ENCODE data around the gene PILRA. TPM values are rescaled to one million over a fixed set of nuclear protein-coding genes. Genes with fewer than 3 reads are reported as not detected.

PILRA gene
- polyA plus RNA-seq, 1 donor (not counting 4 experiments of a cell fraction or from before 2014, with no cell fraction given), result 0.33 TPM

DNA sequence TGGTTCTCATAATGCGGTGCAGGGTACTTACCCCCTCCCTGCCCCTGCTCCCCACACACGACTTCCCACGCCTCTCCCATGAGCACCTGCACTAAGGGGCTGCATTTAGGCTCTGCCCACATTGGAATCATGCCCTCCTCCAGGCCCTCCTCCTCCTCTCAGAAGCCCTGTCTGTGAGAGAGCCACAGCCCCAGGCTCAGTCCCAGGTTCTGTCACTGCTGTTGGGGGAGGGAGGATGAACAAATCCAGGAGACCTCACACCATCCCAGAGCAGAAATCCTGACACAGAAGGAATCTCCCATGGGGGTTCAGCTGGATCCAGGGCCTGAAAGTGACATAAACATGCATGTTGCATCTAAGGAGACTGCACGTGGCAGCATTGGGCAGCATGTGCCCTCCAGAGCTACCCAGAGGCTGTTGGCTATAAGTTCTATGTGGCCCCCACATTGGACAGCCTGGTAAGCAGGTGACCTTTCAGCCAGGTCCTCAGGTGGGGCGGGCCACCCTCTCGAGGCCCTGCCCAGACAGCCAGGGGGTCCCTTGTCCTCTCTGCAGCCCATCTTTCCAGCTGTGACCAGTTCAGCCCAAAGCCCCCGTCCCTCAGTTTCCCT is 1.6 kb upstream of the PILRA start:
- TF ChIP-seq, protein P1, sequence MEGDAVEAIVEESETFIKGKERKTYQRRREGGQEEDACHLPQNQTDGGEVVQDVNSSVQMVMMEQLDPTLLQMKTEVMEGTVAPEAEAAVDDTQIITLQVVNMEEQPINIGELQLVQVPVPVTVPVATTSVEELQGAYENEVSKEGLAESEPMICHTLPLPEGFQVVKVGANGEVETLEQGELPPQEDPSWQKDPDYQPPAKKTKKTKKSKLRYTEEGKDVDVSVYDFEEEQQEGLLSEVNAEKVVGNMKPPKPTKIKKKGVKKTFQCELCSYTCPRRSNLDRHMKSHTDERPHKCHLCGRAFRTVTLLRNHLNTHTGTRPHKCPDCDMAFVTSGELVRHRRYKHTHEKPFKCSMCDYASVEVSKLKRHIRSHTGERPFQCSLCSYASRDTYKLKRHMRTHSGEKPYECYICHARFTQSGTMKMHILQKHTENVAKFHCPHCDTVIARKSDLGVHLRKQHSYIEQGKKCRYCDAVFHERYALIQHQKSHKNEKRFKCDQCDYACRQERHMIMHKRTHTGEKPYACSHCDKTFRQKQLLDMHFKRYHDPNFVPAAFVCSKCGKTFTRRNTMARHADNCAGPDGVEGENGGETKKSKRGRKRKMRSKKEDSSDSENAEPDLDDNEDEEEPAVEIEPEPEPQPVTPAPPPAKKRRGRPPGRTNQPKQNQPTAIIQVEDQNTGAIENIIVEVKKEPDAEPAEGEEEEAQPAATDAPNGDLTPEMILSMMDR (optimal IDR thresholded peaks at IDR 0.05 in 1 of 3, IDR thresholded peaks at IDR 0.05 in 1 of 3, conservative IDR thresholded peaks at IDR 0.05 in 1 of 3; ENCODE audit: extremely low read depth in 1 of 3, insufficient read depth in 2 of 3, low read length in 3 of 3), result no peak
- TF ChIP-seq EZH2 (IDR thresholded peaks at IDR 0.05; ENCODE audit: low read length), result no peak
- H3K9me1 ChIP-seq (ENCODE audit: control insufficient read depth, extremely low read depth, insufficient read depth, low read length), result no peaks in the 10 kb centered on the region
- H3K4me3 ChIP-seq (ENCODE audit: control insufficient read depth in 2 of 3, extremely low read depth in 1 of 3, insufficient read depth in 2 of 3, low read depth in 1 of 3, low read length in 3 of 3), result no peak overlapping the region
- H3K9me3 ChIP-seq (ENCODE audit: control insufficient read depth, low read depth, low read length), result no peaks in the 10 kb centered on the region
- no peak for FAIRE-seq
- dilution Hi-C loops (cut with MboI; ENCODE audit: extremely low pct_ligation_motif_present, low sequenced_read_pairs), result no loop called here
- no peak overlapping the region for H2AFZ ChIP-seq (ENCODE audit: control insufficient read depth, low read length)
- H3K9ac ChIP-seq (ENCODE audit: control insufficient read depth, extremely low read depth, insufficient read depth, low read length), result no peak overlapping the region
- H3K4me2 ChIP-seq (ENCODE audit: control insufficient read depth, extremely low read depth, insufficient read depth, low read depth, low read length), result no peak overlapping the region
- no peak for DNase-seq (ENCODE audit: low read depth, low spot score)
- peaks cover 4% of the 10 kb centered on the region for H3K4me1 ChIP-seq (ENCODE audit: control insufficient read depth, extremely low read depth, insufficient read depth, low read length)
- H3K27ac ChIP-seq (ENCODE audit: control insufficient read depth, insufficient read depth, low read length), result no peak overlapping the region
- H4K20me1 ChIP-seq (ENCODE audit: control insufficient read depth, extremely low read depth, insufficient read depth, low read length), result no peaks in the 10 kb centered on the region
- peaks cover 0 to 2% of the 10 kb centered on the region in 2 experiments for H3K36me3 ChIP-seq (ENCODE audit: control insufficient read depth in 2 of 2, extremely low read depth in 1 of 2, insufficient read depth in 2 of 2, low read length in 2 of 2)
- no peaks in the 10 kb centered on the region for H3K27me3 ChIP-seq (ENCODE audit: control insufficient read depth, extremely low read depth, insufficient read depth, low read length)
- H3K79me2 ChIP-seq (ENCODE audit: control insufficient read depth, insufficient read depth, low read length), result no peaks in the 10 kb centered on the region

DNA sequence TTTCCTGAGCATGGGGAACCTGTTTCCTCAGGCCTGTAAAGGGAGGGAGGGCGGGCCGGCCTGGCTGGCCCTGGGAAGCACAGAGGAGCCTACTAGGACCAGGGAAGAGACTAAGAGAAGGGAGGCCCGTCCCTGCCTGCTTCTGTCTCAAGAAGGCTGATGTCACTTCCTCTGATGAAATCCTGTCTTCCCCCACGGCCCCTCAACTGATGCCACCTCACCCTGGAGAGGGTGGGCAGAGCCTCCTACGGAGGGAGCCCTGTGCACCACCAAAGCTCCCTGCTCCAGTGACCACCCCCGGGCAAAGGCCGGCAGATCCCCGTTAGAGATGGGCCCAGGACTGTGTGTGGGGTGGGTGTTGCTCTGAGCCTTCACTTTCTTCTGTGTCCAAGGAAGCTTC is 1.0 kb upstream of the PILRA start:
- FAIRE-seq (no peak), DNase-seq (ENCODE audit: low read depth, low spot score) (no peak)
- H4K20me1 ChIP-seq (ENCODE audit: control insufficient read depth, extremely low read depth, insufficient read depth, low read length), result no peaks in the 10 kb centered on the region
- H3K4me1 ChIP-seq (ENCODE audit: control insufficient read depth, extremely low read depth, insufficient read depth, low read length), result peaks cover 4% of the 10 kb centered on the region
- no peaks in the 10 kb centered on the region for H3K79me2 ChIP-seq (ENCODE audit: control insufficient read depth, insufficient read depth, low read length)
- dilution Hi-C loops (cut with MboI; ENCODE audit: extremely low pct_ligation_motif_present, low sequenced_read_pairs), result no loop called here
- peak overlapping the region; percentile 33 for H2AFZ ChIP-seq (ENCODE audit: control insufficient read depth, low read length)
- H3K4me2 ChIP-seq (ENCODE audit: control insufficient read depth, extremely low read depth, insufficient read depth, low read depth, low read length), result no peak overlapping the region
- no peak overlapping the region for H3K27ac ChIP-seq (ENCODE audit: control insufficient read depth, insufficient read depth, low read length)
- peaks cover 0 to 2% of the 10 kb centered on the region in 2 experiments for H3K36me3 ChIP-seq (ENCODE audit: control insufficient read depth in 2 of 2, extremely low read depth in 1 of 2, insufficient read depth in 2 of 2, low read length in 2 of 2)
- no peaks in the 10 kb centered on the region for H3K27me3 ChIP-seq (ENCODE audit: control insufficient read depth, extremely low read depth, insufficient read depth, low read length)
- no peak for TF ChIP-seq EZH2 (IDR thresholded peaks at IDR 0.05; ENCODE audit: low read length)
- H3K4me3 ChIP-seq (ENCODE audit: control insufficient read depth in 2 of 3, extremely low read depth in 1 of 3, insufficient read depth in 2 of 3, low read depth in 1 of 3, low read length in 3 of 3), result no peak overlapping the region
- no peak overlapping the region for H3K9ac ChIP-seq (ENCODE audit: control insufficient read depth, extremely low read depth, insufficient read depth, low read length)
- no peaks in the 10 kb centered on the region for H3K9me3 ChIP-seq (ENCODE audit: control insufficient read depth, low read depth, low read length)
- no peaks in the 10 kb centered on the region for H3K9me1 ChIP-seq (ENCODE audit: control insufficient read depth, extremely low read depth, insufficient read depth, low read length)

DNA sequence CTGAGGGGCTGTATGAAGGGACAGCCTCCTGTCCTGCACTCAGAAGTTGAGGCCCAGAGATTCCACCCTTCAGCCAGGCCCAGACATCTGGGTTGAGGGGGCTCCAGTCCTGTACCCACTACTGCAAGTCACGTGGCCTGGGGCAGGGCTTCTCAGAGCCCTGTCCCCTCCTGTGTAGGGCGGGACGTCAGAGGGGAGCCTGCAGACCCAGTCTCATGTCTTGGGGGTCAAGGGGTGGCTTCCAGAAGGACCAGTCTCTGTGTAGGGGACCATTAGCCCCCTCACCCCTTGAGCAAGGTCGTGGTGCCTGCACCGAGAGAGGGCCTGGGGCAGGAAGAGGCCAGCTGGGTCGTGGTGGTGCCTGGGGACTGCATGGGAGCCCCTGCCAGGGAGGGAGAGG is 593 bp upstream of the PILRA start:
- no peaks in the 10 kb centered on the region for H3K9me3 ChIP-seq (ENCODE audit: control insufficient read depth, low read depth, low read length)
- H2AFZ ChIP-seq (ENCODE audit: control insufficient read depth, low read length), result no peak overlapping the region
- peaks cover 4% of the 10 kb centered on the region for H3K4me1 ChIP-seq (ENCODE audit: control insufficient read depth, extremely low read depth, insufficient read depth, low read length)
- H3K4me3 ChIP-seq (ENCODE audit: control insufficient read depth in 2 of 3, extremely low read depth in 1 of 3, insufficient read depth in 2 of 3, low read depth in 1 of 3, low read length in 3 of 3), result no peak overlapping the region
- no peak for FAIRE-seq
- H3K4me2 ChIP-seq (ENCODE audit: control insufficient read depth, extremely low read depth, insufficient read depth, low read depth, low read length), result no peak overlapping the region
- H3K27me3 ChIP-seq (ENCODE audit: control insufficient read depth, extremely low read depth, insufficient read depth, low read length), result no peaks in the 10 kb centered on the region
- H3K9me1 ChIP-seq (ENCODE audit: control insufficient read depth, extremely low read depth, insufficient read depth, low read length), result no peaks in the 10 kb centered on the region
- dilution Hi-C loops (cut with MboI; ENCODE audit: extremely low pct_ligation_motif_present, low sequenced_read_pairs), result no loop called here
- H4K20me1 ChIP-seq (ENCODE audit: control insufficient read depth, extremely low read depth, insufficient read depth, low read length), result no peaks in the 10 kb centered on the region
- no peaks in the 10 kb centered on the region for H3K36me3 ChIP-seq (ENCODE audit: control insufficient read depth in 2 of 2, extremely low read depth in 1 of 2, insufficient read depth in 2 of 2, low read length in 2 of 2)
- DNase-seq (ENCODE audit: low read depth, low spot score), result no peak
- no peak for TF ChIP-seq EZH2 (IDR thresholded peaks at IDR 0.05; ENCODE audit: low read length)
- TF ChIP-seq, protein P1 (optimal IDR thresholded peaks at IDR 0.05 in 1 of 3, IDR thresholded peaks at IDR 0.05 in 1 of 3, conservative IDR thresholded peaks at IDR 0.05 in 1 of 3; ENCODE audit: extremely low read depth in 1 of 3, insufficient read depth in 2 of 3, low read length in 3 of 3), result no peak
- H3K79me2 ChIP-seq (ENCODE audit: control insufficient read depth, insufficient read depth, low read length), result no peaks in the 10 kb centered on the region
- H3K27ac ChIP-seq (ENCODE audit: control insufficient read depth, insufficient read depth, low read length), result no peak overlapping the region
- no peak overlapping the region for H3K9ac ChIP-seq (ENCODE audit: control insufficient read depth, extremely low read depth, insufficient read depth, low read length)

Data from keratinocyte (primary cell).